DOHH2 (cell line): ENCODE data around the gene COA7.
"Not testable (repeated sequence)": the region's sequence is repeated elsewhere in the genome, so short reads cannot be mapped to it uniquely, and the experiment has no call there.

Experiments used
- H3F3A ChIP-seq: fragments of 200-600 bp; sonication (generic), shearing (Covaris generic); 2 replicates; pipeline ENCODE4 v1.6.0; 2016; ENCODE audit warnings: antibody characterized with exemption, mild to moderate bottlenecking; ENCODE audit not compliant: control insufficient read depth, insufficient read depth
- H3K27ac ChIP-seq: fragments of 200-600 bp; sonication (generic); 2 replicates; pipeline ENCODE4 v1.5.1; 2014; ENCODE audit warnings: low read depth, mild to moderate bottlenecking, low read length, moderate library complexity
- H3K27me3 ChIP-seq: fragments of 200-600 bp; sonication (generic); 2 replicates; pipeline ENCODE4 v1.6.1; 2014; ENCODE audit warnings: mild to moderate bottlenecking, low read length, mixed read lengths; ENCODE audit not compliant: control insufficient read depth
- H3K36me3 ChIP-seq: fragments of 200-600 bp; sonication (generic); 2 replicates; pipeline ENCODE4 v1.6.1; 2014; ENCODE audit warnings: mild to moderate bottlenecking, low read length, moderate library complexity, mixed read lengths; ENCODE audit not compliant: control insufficient read depth
- H3K4me1 ChIP-seq: fragments of 200-600 bp; sonication (generic); 2 replicates; pipeline ENCODE4 v1.6.1; 2014; ENCODE audit warnings: mild to moderate bottlenecking, low read length, mixed read lengths; ENCODE audit not compliant: control insufficient read depth
- H3K4me2 ChIP-seq: fragments of 200-600 bp; sonication (generic); 2 replicates; pipeline ENCODE4 v1.6.0; 2014; ENCODE audit warnings: mild to moderate bottlenecking, low read length, moderate library complexity
- H3K4me3 ChIP-seq: fragments of 200-600 bp; sonication (generic); 2 replicates; pipeline ENCODE4 v1.5.1; 2014; ENCODE audit warnings: mild to moderate bottlenecking, low read length, mixed read lengths
- H3K79me2 ChIP-seq: fragments of 200-600 bp; sonication (generic); 2 replicates; pipeline ENCODE4 v1.6.1; 2014; ENCODE audit warnings: mild to moderate bottlenecking, low read length, mixed read lengths; ENCODE audit not compliant: control insufficient read depth
- H3K9me2 ChIP-seq: fragments of 200-600 bp; sonication (generic); replicated peaks from 2 replicates; pipeline ENCODE4 v1.6.1; 2014; ENCODE audit warnings: mild to moderate bottlenecking, low read length, mixed read lengths; ENCODE audit not compliant: control insufficient read depth
- H3K9me3 ChIP-seq: fragments of 200-600 bp; sonication (generic); 2 replicates; pipeline ENCODE4 v1.6.1; 2014; ENCODE audit warnings: antibody characterized with exemption, low read length, mixed read lengths; ENCODE audit not compliant: control insufficient read depth, insufficient read depth
- H4K20me1 ChIP-seq: fragments of 200-600 bp; sonication (generic); 2 replicates; pipeline ENCODE4 v1.6.0; 2014; ENCODE audit warnings: low read depth, mild to moderate bottlenecking, antibody characterized with exemption, low read length, moderate library complexity; ENCODE audit not compliant: control insufficient read depth, insufficient read depth
- EZH2phosphoT487 ChIP-seq: fragments of 200-600 bp; sonication (generic); IDR thresholded peaks from 2 replicates; pipeline ENCODE4 v1.6.1; 2017; ENCODE audit warnings: borderline replicate concordance, mild to moderate bottlenecking, antibody characterized with exemption, low read length, moderate library complexity, mixed read lengths
- TF ChIP-seq, protein P1 (sequence below): fragments of 200-600 bp; sonication (generic); IDR thresholded peaks from one replicate; pipeline ENCODE4 v1.5.1; 2014; ENCODE audit warnings: antibody characterized with exemption, mild to moderate bottlenecking, low read depth, low read length; ENCODE audit not compliant: poor library complexity, severe bottlenecking

Gene COA7

DNA sequence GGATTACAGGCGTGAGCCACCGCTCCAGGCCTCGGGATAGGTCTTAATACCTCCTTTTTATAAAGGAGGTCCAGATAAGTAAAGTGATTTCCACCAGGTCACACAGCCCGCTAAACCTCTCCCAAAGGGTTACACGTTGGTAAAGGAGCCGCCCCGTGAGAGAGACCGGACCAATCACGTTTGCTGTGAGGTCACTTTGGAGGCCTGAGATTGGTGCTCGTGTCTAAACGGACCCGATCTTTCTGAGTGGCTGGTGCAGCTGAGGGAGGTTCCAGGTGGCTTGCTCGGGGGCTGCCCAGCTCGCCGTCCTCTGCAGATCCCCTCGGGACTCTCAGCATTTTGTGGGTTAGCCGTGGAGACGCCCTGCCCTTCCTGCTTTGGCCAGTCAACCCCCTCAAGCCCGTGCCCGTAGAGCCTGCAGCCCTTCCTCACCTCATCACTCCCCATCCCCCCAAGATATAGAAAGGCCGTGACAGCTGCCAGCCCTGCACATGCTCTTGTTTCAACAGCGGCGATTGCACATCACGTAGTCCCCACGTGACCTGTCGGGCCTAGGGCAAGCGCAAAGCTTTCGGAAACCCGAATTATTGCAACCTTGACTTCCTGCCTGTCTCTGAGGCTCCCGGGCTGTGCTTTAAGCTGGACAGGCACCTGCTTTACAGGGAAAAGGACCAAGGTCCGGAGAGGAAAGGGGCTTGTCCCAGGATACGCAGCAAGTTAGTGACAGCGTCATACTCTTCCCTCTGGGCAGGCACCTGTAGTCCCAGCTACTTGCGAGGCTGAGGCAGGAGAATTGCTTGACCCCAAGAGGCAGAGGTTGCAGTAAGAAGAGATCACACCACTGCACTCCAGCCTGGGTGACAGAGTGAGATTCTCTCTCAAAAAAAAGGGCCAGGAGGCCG is 5.0 kb upstream of the COA7 start:
- TF ChIP-seq, protein P1, sequence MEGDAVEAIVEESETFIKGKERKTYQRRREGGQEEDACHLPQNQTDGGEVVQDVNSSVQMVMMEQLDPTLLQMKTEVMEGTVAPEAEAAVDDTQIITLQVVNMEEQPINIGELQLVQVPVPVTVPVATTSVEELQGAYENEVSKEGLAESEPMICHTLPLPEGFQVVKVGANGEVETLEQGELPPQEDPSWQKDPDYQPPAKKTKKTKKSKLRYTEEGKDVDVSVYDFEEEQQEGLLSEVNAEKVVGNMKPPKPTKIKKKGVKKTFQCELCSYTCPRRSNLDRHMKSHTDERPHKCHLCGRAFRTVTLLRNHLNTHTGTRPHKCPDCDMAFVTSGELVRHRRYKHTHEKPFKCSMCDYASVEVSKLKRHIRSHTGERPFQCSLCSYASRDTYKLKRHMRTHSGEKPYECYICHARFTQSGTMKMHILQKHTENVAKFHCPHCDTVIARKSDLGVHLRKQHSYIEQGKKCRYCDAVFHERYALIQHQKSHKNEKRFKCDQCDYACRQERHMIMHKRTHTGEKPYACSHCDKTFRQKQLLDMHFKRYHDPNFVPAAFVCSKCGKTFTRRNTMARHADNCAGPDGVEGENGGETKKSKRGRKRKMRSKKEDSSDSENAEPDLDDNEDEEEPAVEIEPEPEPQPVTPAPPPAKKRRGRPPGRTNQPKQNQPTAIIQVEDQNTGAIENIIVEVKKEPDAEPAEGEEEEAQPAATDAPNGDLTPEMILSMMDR = no peak
- TF ChIP-seq EZH2phosphoT487 = no peak
- Histone ChIP-seq H3K4me2 (peak overlapping the region; percentile 76), H3K27me3 (no peaks in the 10 kb centered on the region), H3K4me1 (peaks cover 27% of the 10 kb centered on the region), H3K9me3 (no peaks in the 10 kb centered on the region), H4K20me1 (no peaks in the 10 kb centered on the region), H3K79me2 (peaks cover 4% of the 10 kb centered on the region), H3K36me3 (no peaks in the 10 kb centered on the region), H3K4me3 (peak overlapping the region; percentile 76), H3K27ac (peak overlapping the region; percentile 52), H3F3A (peaks cover 14% of the 10 kb centered on the region), H3K9me2 (no peaks in the 10 kb centered on the region)

DNA sequence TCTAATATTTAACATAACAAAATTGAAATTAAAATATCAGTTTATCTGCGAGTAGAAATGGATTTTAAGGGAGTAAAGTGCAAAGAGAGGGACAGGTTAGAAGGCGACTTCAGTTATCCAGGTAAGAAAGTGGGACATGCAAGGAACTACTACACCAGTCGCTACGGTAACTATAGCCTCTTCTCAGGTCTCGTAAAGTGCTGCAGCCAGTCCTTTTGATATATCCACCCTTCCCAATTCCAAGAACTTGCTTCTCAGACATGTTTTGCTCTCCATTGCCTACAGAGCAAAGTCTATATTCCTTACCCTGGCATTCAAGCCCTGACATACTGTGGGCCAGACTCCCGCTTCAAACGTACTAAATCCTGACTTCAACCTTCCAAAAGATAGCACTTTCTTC is 2.5 kb downstream of the COA7 start:
- Histone ChIP-seq H3K4me3 (peak overlapping the region; percentile 5; the same call in 1 of the 2 replicates), H3K36me3 (peaks cover 34% of the 10 kb centered on the region), H3K4me1 (peaks cover 25% of the 10 kb centered on the region), H3K9me3 (no peaks in the 10 kb centered on the region), H3K4me2 (peak overlapping the region; percentile 35), H3K27ac (no peak overlapping the region), H4K20me1 (no peaks in the 10 kb centered on the region), H3F3A (peaks cover 4% of the 10 kb centered on the region; the same call in 1 of the 2 replicates), H3K9me2 (no peaks in the 10 kb centered on the region), H3K27me3 (no peaks in the 10 kb centered on the region), H3K79me2 (peaks cover 67% of the 10 kb centered on the region)
- TF ChIP-seq EZH2phosphoT487 = no peak
- TF ChIP-seq, protein P1 = no peak

DNA sequence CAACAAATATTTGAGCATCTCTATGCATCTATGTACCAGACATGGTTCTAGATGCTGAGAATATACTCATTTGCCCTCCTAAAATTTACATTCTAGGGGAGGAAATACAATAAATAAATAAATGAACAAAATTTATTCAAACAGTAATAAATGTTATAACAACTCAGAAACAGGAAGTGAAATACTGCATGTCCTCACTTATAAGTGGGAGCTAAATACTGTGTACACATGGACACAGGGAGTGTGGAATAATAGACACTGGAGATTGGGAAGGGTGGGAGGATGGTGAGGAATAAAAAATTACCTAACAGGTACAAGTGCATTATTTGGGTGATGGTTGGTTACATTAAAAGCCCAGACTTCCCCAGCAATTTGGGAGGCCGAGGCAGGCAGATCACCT is 4.3 kb downstream of the COA7 start:
- Histone ChIP-seq H3K27me3 (no peaks in the 10 kb centered on the region), H3K9me3 (no peaks in the 10 kb centered on the region), H3F3A (no peaks in the 10 kb centered on the region; the same call in 1 of the 2 replicates), H3K9me2 (no peaks in the 10 kb centered on the region), H3K79me2 (peaks cover 69% of the 10 kb centered on the region), H3K4me3 (no peak overlapping the region), H3K36me3 (peaks cover 41% of the 10 kb centered on the region), H3K4me1 (peaks cover 24% of the 10 kb centered on the region), H4K20me1 (no peaks in the 10 kb centered on the region), H3K4me2 (no peak overlapping the region), H3K27ac (no peak overlapping the region)
- TF ChIP-seq, protein P1 = no peak
- TF ChIP-seq EZH2phosphoT487 = no peak

DNA sequence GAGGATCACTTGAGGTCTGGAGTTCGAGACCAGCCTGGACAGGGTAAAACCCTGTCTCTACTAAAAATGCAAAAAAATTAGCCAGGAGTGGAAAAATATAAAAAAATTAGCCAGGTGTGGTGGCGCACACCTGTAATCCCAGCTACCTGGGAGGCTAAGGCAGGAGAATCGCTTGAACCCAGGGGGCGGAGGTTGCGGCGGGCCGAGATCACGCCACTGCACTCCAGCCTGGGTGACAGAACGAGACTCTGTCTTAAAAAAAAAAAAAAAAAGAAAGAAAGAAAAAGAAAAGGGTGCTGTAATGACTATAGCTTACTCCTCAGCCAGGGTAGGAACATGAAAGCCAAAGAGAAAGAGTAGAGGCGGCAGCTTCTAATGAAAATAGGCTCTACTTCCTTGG is 4.8 kb downstream of the COA7 start:
- not testable (repeated sequence) for H4K20me1 ChIP-seq, H3F3A ChIP-seq, H3K9me3 ChIP-seq, H3K4me2 ChIP-seq, H3K27me3 ChIP-seq, H3K4me3 ChIP-seq, H3K27ac ChIP-seq, H3K9me2 ChIP-seq
- Histone ChIP-seq H3K79me2 (peaks cover 67% of the 10 kb centered on the region), H3K4me1 (peaks cover 19% of the 10 kb centered on the region), H3K36me3 (peaks cover 45% of the 10 kb centered on the region)
